Astrocyte of the cerebellum (primary cell): ENCODE measurements around the gene NSG1.

Source experiments
- DNase-seq: peaks from one replicate; pipeline ENCODE4 v3.0.0-alpha.2; 2011; ENCODE audit warnings: low read depth
- H3K4me3 ChIP-seq: 2 replicates; pipeline ENCODE4 v1.5.1; 2011; ENCODE audit warnings: mild to moderate bottlenecking, low read depth, low read length, moderate library complexity
- CTCF ChIP-seq: IDR thresholded peaks from 2 replicates; pipeline ENCODE4 v1.5.1; 2012; ENCODE audit warnings: low read length, low read depth, moderate library complexity, mild to moderate bottlenecking; ENCODE audit errors: missing control alignments
- in situ Hi-C: cut with HindIII; loops from 2 replicates; pipeline ENCODE4 v1.10.0; 2017; ENCODE audit warnings: low sequenced_read_pairs

The NSG1 gene

DNA sequence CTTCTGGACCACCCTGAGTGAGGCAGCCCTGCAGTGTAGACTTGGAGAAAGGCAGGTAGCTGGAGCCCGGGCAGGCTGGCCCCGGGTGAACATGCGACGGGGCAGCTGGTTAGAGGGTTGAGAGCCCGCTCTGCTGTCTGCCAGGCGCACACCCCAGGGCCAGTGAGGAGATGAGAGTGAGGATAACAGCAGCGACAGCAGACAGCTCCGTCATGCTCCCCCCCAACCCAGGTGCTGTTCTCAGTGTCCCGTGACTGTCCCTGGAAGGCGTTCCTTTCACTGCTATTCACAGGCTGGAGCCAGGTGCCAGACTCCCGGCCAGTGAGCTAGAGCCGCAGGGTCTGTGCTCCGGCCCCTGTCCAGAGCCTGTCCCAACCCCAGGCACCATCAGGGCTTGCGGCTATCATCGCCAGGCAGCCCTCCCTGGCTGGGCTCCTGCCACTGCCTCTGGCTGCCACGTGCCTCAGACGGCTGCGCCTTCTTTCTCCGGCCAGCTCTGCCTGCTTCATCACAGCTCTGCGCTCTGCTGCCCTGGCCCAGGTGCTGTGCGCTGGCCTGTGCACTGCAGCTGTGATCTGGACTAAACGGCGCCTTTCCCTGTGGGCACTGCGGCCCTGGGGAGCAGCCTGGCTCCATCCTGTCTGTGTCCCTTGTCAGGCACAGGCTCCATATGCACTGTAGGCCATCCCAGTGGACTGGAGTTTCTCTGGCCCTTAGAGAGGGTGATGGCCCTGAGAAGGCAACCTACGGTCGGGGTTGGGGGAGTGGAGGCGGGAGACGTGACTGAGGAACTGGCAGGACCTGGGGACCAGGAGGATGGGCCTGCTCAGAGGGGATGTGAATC is 19.8 kb downstream of the NSG1 start:
- in situ Hi-C loops: no loop called here
- DNase-seq: no peak
- TF ChIP-seq CTCF: no peak
- H3K4me3 ChIP-seq: no peak overlapping the region

DNA sequence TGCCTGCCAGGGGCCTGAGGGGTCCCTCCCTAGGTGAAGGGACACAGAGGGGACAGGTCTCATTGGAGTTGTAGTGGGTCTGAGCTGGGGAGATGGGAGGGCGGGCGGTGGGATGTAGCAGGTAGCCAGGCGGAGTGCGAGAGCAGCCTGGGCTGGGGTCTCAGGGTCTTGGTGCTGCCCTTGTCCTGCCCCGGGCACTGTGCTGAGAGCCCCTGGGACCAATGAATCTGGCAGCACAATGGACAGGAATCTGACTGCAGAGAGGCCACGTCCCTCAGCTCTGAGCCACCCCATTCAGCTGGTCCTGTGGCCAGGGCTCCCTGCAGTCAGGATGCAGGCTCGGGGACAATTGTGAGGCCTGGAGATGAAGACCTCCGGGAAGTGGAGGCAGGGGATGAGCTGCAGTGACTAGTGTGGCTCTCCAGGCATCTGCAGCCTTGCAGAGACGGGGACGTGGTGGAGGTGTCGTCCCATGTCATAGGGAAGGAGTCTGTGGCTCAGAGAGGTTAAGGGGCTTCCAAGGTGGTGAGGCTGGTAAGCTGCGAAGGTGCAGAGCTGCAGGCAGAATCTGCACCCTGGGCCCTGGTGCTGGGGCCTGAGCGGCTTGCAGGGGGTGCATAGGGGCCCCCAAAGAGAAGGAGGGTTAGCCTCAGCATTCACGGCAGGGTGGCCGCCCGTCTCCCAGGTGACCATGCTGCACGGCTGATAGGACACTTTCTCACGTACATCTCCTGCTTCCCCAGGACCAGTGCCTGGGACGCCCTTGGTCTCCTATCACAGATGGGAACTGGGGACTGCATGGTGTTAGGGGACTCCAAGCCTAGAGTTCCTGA is 20.6 kb downstream of the NSG1 start:
- TF ChIP-seq CTCF: no peak
- DNase-seq: no peak
- in situ Hi-C loops: no loop called here
- no peak overlapping the region for H3K4me3 ChIP-seq

DNA sequence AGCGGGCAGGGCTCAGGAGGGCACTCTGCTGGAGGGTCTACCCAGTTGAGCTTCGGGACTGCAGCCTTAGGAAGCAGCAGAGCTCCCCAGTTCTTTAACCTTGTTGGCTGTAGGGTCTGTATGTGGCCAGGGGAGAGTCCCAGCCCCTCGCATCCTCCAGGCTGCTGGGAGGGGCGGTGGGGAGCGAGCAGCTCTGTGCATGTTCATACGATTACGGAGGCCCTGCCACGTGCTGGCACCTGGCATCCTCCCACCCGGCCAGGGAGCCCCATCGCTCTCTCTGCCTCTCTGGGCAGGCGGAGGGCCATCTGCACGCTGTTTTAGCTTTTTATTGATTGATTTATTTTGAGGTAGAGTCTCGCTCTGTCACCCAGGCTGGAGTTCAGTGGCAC is 21.2 kb downstream of the NSG1 start:
- in situ Hi-C loops: no loop called here
- no peak overlapping the region for H3K4me3 ChIP-seq
- TF ChIP-seq CTCF: no peak
- no peak for DNase-seq

DNA sequence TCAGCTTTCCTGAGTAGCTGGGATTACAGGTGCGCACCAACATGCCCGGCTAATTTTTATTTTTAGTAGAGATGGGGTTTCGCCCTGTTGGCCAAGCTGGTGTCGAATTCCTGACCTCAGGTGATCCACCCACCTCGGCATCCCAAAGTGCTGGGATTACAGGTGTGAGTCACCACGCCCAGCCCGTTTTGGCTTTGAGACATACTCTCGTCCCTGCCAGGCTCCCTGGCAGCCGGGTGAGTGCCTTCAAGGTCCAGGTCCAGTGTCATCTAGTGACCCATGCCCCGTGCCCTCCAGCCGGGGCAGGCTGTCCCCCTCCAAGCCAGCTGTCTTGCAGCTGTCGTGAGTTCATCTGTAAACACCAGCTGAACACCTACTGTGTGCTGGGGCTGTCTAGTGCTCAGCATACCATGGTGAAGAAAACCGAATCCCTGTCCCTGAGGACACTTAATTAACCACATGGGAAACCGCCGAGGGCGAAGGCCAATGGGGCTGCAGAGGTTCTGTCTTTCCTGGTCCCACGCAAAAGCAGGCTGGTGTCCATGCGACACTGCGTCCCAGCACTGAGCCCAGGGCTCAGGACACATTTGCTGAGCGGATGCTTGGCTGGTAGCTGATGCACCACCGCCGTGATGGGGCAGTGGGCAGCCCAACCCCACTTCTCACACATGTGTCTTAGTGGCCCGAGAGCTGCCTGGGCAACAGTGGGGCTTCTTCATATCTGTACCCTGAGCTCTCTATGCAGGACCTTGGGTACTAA is 21.9 kb downstream of the NSG1 start:
- TF ChIP-seq CTCF: no peak
- no peak for DNase-seq
- in situ Hi-C loops: no loop called here
- H3K4me3 ChIP-seq: no peak overlapping the region

- in situ Hi-C loops: no loop called here
- no peak for TF ChIP-seq CTCF
- H3K4me3 ChIP-seq: no peak overlapping the region
- DNase-seq: no peak
These were observed 22.7 kb downstream of the NSG1 start for GRCh38 chr4:4409416-4410115.

- in situ Hi-C loops: no loop called here
- no peak for TF ChIP-seq CTCF
- H3K4me3 ChIP-seq: no peak overlapping the region
- no peak for DNase-seq
These were observed 23.4 kb downstream of the NSG1 start for GRCh38 chr4:4410271-4410670.
